Endothelial cell (in vitro differentiated cells): ENCODE results near the gene ZNF184. TPM values are rescaled to one million over a fixed set of nuclear protein-coding genes. Genes with fewer than 3 reads are reported as not detected.

ENCODE experiments used
- DNase-seq: peaks from one replicate; pipeline ENCODE4 v3.0.0; 2021; ENCODE audit warnings: low spot score
- H3K27ac Mint-ChIP-seq: one replicate; pipeline ENCODE4 v1.8.0; 2021; ENCODE audit warnings: mixed read lengths, inconsistent platforms; ENCODE audit not compliant: unreplicated experiment
- H3K27me3 Mint-ChIP-seq: one replicate; pipeline ENCODE4 v1.8.0; 2021; ENCODE audit warnings: mild to moderate bottlenecking, moderate library complexity, mixed read lengths, inconsistent platforms; ENCODE audit not compliant: unreplicated experiment
- H3K36me3 Mint-ChIP-seq: one replicate; pipeline ENCODE4 v1.8.0; 2021; ENCODE audit warnings: mild to moderate bottlenecking, low read depth, mixed read lengths, inconsistent platforms; ENCODE audit not compliant: unreplicated experiment
- H3K4me1 Mint-ChIP-seq: one replicate; pipeline ENCODE4 v1.8.0; 2021; ENCODE audit warnings: mild to moderate bottlenecking, mixed read lengths, inconsistent platforms; ENCODE audit not compliant: unreplicated experiment
- H3K4me3 Mint-ChIP-seq: one replicate; pipeline ENCODE4 v1.8.0; 2021; ENCODE audit warnings: mild to moderate bottlenecking, mixed read lengths, inconsistent platforms; ENCODE audit not compliant: unreplicated experiment
- H3K9me3 Mint-ChIP-seq: one replicate; pipeline ENCODE4 v1.8.0; 2021; ENCODE audit warnings: mixed read lengths, inconsistent platforms; ENCODE audit not compliant: unreplicated experiment
- long read RNA-seq: library from polyadenylated mRNA; unstranded; transcript quantifications from one replicate; pipeline ENCODE4 v2.0.0, GENCODE V29; 2020; ENCODE audit not compliant: unreplicated experiment
- total RNA-seq: library from RNA; stranded (reverse); fragmentation: NEBNext Ultra II Directional; extraction: Animal tissue kit (Norgen Biotek cat#: 25700); gene quantifications from one replicate; pipeline ENCODE4 v1.2.1, GENCODE V29; 2021; ENCODE audit not compliant: unreplicated experiment
- TF ChIP-seq, protein P1 (sequence below): fragments of 200-600 bp; sonication (generic); IDR thresholded peaks from one replicate; pipeline ENCODE4 v1.5.0; 2021; ENCODE audit warnings: antibody characterized with exemption; ENCODE audit not compliant: unreplicated experiment

ZNF184 gene
- 12.6 TPM for total RNA-seq
- long read RNA-seq, partial matches to known transcripts: 2 of 6 reads
- long read RNA-seq, other reads (novel, unspliced or antisense): 1 of 6 reads

DNA sequence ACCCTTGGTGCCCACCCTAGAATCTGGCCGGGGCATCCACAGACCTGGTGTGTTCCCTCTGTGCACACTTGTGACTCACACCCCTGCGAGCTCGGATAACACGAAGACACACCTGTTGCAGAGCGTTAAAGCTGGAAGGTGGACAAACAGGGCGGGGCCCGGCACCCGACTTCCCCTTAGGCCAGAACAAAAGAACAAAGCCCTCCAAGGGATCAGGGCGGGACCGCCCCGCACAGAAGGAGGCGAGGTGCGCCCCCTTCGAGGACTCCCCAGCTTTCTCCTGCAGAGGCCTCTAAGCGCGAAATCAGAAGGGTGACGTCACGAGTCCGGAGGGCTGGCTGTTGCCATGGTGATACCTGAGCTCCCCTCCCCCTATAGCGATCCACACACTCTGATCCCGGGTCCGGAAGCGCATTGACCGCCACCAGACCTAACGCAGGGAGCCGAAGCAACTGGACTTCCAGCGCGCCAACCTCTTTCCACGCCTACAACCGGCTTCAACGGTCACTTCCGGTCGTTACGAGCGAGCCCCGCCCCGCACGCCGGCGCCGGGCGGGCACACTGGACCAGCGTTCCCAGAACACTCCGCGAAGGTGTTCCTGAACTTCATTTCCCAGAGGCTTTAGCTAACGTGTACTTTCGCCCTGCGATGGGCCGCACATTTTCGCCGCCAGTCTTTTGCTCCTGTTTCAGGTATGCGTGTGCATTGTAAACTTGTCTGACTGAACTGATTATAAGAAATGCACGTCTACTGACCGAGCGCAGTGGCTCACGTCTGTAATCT lies at the start of gene ZNF184:
Gene ZNF184 (minus strand): TSS at position 489 of the 784 bp plus-strand sequence. CDS start 811 bp downstream, outside the sequence.
- Mint-ChIP-seq H3K36me3 (peaks cover 17% of the 10 kb centered on the region), H3K27me3 (peaks cover 2% of the 10 kb centered on the region), H3K4me3 (peak within 1 kb of the TSS; percentile 93), H3K9me3 (no peaks in the 10 kb centered on the region), H3K4me1 (peaks cover 22% of the 10 kb centered on the region), H3K27ac (peak within 1 kb of the TSS; percentile 98)
- TF ChIP-seq, protein P1, sequence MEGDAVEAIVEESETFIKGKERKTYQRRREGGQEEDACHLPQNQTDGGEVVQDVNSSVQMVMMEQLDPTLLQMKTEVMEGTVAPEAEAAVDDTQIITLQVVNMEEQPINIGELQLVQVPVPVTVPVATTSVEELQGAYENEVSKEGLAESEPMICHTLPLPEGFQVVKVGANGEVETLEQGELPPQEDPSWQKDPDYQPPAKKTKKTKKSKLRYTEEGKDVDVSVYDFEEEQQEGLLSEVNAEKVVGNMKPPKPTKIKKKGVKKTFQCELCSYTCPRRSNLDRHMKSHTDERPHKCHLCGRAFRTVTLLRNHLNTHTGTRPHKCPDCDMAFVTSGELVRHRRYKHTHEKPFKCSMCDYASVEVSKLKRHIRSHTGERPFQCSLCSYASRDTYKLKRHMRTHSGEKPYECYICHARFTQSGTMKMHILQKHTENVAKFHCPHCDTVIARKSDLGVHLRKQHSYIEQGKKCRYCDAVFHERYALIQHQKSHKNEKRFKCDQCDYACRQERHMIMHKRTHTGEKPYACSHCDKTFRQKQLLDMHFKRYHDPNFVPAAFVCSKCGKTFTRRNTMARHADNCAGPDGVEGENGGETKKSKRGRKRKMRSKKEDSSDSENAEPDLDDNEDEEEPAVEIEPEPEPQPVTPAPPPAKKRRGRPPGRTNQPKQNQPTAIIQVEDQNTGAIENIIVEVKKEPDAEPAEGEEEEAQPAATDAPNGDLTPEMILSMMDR: no peak
- DNase-seq: peak; percentile 96

- peak overlapping the region; percentile 96 for H3K27ac Mint-ChIP-seq
- H3K4me3 Mint-ChIP-seq: peak overlapping the region; percentile 97
- peaks cover 8% of the 10 kb centered on the region for H3K4me1 Mint-ChIP-seq
- H3K36me3 Mint-ChIP-seq: peaks cover 3% of the 10 kb centered on the region
- no peaks in the 10 kb centered on the region for H3K9me3 Mint-ChIP-seq
- DNase-seq: peak; percentile 64
- H3K27me3 Mint-ChIP-seq: peaks cover 8% of the 10 kb centered on the region
- TF ChIP-seq, protein P1: peak; percentile 73
Observed at GRCh38 chr6:27518881-27519795, 46.2 kb upstream of the ZNF184 start.

- Mint-ChIP-seq H3K4me3 (peak overlapping the region; percentile 97), H3K27me3 (peaks cover 8% of the 10 kb centered on the region), H3K27ac (no peak overlapping the region), H3K4me1 (peaks cover 8% of the 10 kb centered on the region), H3K36me3 (peaks cover 3% of the 10 kb centered on the region), H3K9me3 (no peaks in the 10 kb centered on the region)
- TF ChIP-seq, protein P1: no peak
- DNase-seq: no peak
Observed at GRCh38 chr6:27517928-27518787, 45.3 kb upstream of the ZNF184 start.

DNA sequence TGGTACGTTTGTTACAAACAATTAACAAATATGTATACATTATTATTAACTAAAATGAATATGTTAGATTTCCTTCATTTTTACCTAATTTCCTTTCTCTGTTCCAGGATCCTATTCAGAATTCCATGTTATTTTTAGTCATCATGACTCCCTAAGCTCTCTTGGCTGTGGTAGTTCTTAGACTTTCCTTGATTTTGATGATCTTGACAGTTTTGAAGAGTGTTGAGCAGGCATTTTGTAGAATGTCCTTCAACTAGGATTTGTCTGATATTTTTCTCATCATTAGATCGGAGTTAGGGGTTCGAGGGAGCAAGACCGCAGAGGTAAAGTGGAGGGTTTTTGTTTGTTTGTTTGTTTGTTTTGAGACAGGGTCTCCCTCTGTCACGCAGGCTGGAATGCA lies 44.3 kb upstream of the ZNF184 start:
- no peak overlapping the region for H3K4me3 Mint-ChIP-seq
- no peak overlapping the region for H3K27ac Mint-ChIP-seq
- DNase-seq: no peak
- TF ChIP-seq, protein P1: no peak
- H3K9me3 Mint-ChIP-seq: no peaks in the 10 kb centered on the region
- peaks cover 8% of the 10 kb centered on the region for H3K27me3 Mint-ChIP-seq
- peaks cover 8% of the 10 kb centered on the region for H3K4me1 Mint-ChIP-seq
- peaks cover 3% of the 10 kb centered on the region for H3K36me3 Mint-ChIP-seq
